Measurements from ENCODE around the gene TBX18. TPM values are rescaled to one million over a fixed set of nuclear protein-coding genes. Genes with fewer than 3 reads are reported as not detected.

TBX18 gene
- total and polyA plus RNA-seq, 10 of the 15 experiments (the other 5 are each of a cell fraction or from before 2014, with no cell fraction given), result 0.03 to 6.1 (median 0.17) TPM; not detected in 6

GRCh38 chr6:84675651-84676050 lies 88.7 kb downstream of the TBX18 start (continued):
- TF ChIP-seq NFIC (IDR thresholded peaks at IDR 0.05; ENCODE audit: low read depth, low read length), result no peak

GRCh38 chr6:84674395-84674794 lies 90.0 kb downstream of the TBX18 start:
- no TSS peak for BruUV-seq (replicated peaks)
- H3K36me3 ChIP-seq (ENCODE audit: control insufficient read depth in 2 of 2, insufficient read depth in 2 of 2, low read length in 1 of 2), result no peaks in the 10 kb centered on the region
- FAIRE-seq (no peak), DNase-seq (ENCODE audit: low read depth, low spot score) (no peak), ATAC-seq (peak; percentile 64)
- RAD21 ChIA-PET (ENCODE audit: unreplicated experiment), result interaction anchor here (1.1 kb wide), 1 partner anchor 95 kb away, joined by 3 read pairs; no protein-coding TSS in a partner anchor
- SMC1A ChIA-PET (ENCODE audit: uncharacterized antibody, unreplicated experiment), result interaction anchor here (1.4 kb wide), 1 partner anchor 23 kb away, joined by 6 read pairs; no protein-coding TSS in a partner anchor
- CTCF ChIA-PET, result interaction anchor here (1.2 to 1.9 kb wide), 2 partner anchors 10 to 11 kb away, joined by 3 to 5 read pairs; no protein-coding TSS in a partner anchor
- in situ Hi-C loops (cut with MboI), result no loop called here
- H3K4me2 ChIP-seq (ENCODE audit: control insufficient read depth, insufficient read depth), result no peak overlapping the region
- no peaks in the 10 kb centered on the region for H3K4me1 ChIP-seq (ENCODE audit: control insufficient read depth, insufficient read depth, low read length)
- no peak overlapping the region for H3K9ac ChIP-seq (ENCODE audit: control insufficient read depth, insufficient read depth, low read length)
- H3K27me3 ChIP-seq (replicated peaks in 1 of 2; ENCODE audit: control insufficient read depth in 2 of 2, insufficient read depth in 2 of 2, low read length in 1 of 2), result no peaks in the 10 kb centered on the region
- POLR2A ChIA-PET, result no interaction called here
- H3K27ac ChIP-seq (ENCODE audit: control insufficient read depth, insufficient read depth), result no peak overlapping the region
- no peaks in the 10 kb centered on the region for H4K20me1 ChIP-seq (ENCODE audit: control insufficient read depth, insufficient read depth)
- H3K9me3 ChIP-seq (replicated peaks; ENCODE audit: control insufficient read depth, insufficient read depth, low read length), result no peaks in the 10 kb centered on the region
- no peak for TF ChIP-seq POLR2A (IDR thresholded peaks at IDR 0.05; ENCODE audit: low read depth, low read length)
- no peak overlapping the region for H3K4me3 ChIP-seq
- no peaks in the 10 kb centered on the region for H3K79me2 ChIP-seq (ENCODE audit: control insufficient read depth, insufficient read depth, low read length)
- intact Hi-C loops (cut with micrococcal nuclease; ENCODE audit: unreplicated experiment), result no loop called here
- H2AFZ ChIP-seq (ENCODE audit: control insufficient read depth, low read depth, low read length), result no peak overlapping the region

- ChIA-PET RAD21 (ENCODE audit: unreplicated experiment) (no interaction called here), POLR2A (no interaction called here), CTCF (no interaction called here), SMC1A (ENCODE audit: uncharacterized antibody, unreplicated experiment) (interaction anchor here (1.0 to 1.2 kb wide), 2 partner anchors 122 to 248 kb away, joined by 3 read pairs; no protein-coding TSS in a partner anchor)
- no peaks in the 10 kb centered on the region for H3K79me2 ChIP-seq (ENCODE audit: control insufficient read depth, insufficient read depth, low read length)
- no peaks in the 10 kb centered on the region for H3K36me3 ChIP-seq (ENCODE audit: control insufficient read depth in 2 of 2, insufficient read depth in 2 of 2, low read length in 1 of 2)
- WGBS (ENCODE audit: insufficient coverage, insufficient replicate concordance, low lambda C conversion rate, missing lambda C conversion rate), result 63% methylated on average over 2 of the region's 2 CpGs
- BruUV-seq (replicated peaks), result no TSS peak
- intact Hi-C loops (cut with micrococcal nuclease; ENCODE audit: unreplicated experiment) (no loop called here), in situ Hi-C loops (cut with MboI) (no loop called here)
- no peaks in the 10 kb centered on the region for H3K4me1 ChIP-seq (ENCODE audit: control insufficient read depth, insufficient read depth, low read length)
- H3K27me3 ChIP-seq (replicated peaks in 1 of 2; ENCODE audit: control insufficient read depth in 2 of 2, insufficient read depth in 2 of 2, low read length in 1 of 2), result no peaks in the 10 kb centered on the region
- no peaks in the 10 kb centered on the region for H4K20me1 ChIP-seq (ENCODE audit: control insufficient read depth, insufficient read depth)
- no peak for FAIRE-seq
- no peak for DNase-seq (ENCODE audit: low read depth, low spot score)
- H3K4me2 ChIP-seq (ENCODE audit: control insufficient read depth, insufficient read depth), result no peak overlapping the region
- no peak overlapping the region for H3K9ac ChIP-seq (ENCODE audit: control insufficient read depth, insufficient read depth, low read length)
- H3K27ac ChIP-seq (ENCODE audit: control insufficient read depth, insufficient read depth), result no peak overlapping the region
- no peak overlapping the region for H3K4me3 ChIP-seq
- ATAC-seq, result no peak
- no peak overlapping the region for H2AFZ ChIP-seq (ENCODE audit: control insufficient read depth, low read depth, low read length)
- H3K9me3 ChIP-seq (replicated peaks; ENCODE audit: control insufficient read depth, insufficient read depth, low read length), result no peaks in the 10 kb centered on the region
- TF ChIP-seq PRDM15 (CRISPR knock-in tag; IDR thresholded peaks at IDR 0.05) (no peak), NFXL1 (IDR thresholded peaks at IDR 0.05; ENCODE audit: borderline replicate concordance) (no peak), RCOR1 (conservative IDR thresholded peaks at IDR 0.05; ENCODE audit: low read depth, low read length) (no peak), TAF1 (IDR thresholded peaks at IDR 0.05; ENCODE audit: borderline replicate concordance, low read depth, low read length) (no peak), FOXK2 (IDR thresholded peaks at IDR 0.05) (no peak), POLR2AphosphoS5 (IDR thresholded peaks at IDR 0.05; ENCODE audit: low read length) (no peak), TCF7 (IDR thresholded peaks at IDR 0.05; ENCODE audit: borderline replicate concordance) (no peak), FOS (IDR thresholded peaks at IDR 0.05; ENCODE audit: borderline replicate concordance, extremely low read depth, insufficient read length) (no peak), WRNIP1 (IDR thresholded peaks at IDR 0.05; ENCODE audit: borderline replicate concordance, low read depth, low read length) (no peak), MYC (IDR thresholded peaks at IDR 0.05; ENCODE audit: insufficient read depth, insufficient read length, insufficient replicate concordance, low read length, severe bottlenecking) (no peak), RAD21 (IDR thresholded peaks at IDR 0.05; ENCODE audit: insufficient read depth, low read depth, low read length) (no peak), LARP7 (IDR thresholded peaks at IDR 0.05) (no peak), SRF (IDR thresholded peaks at IDR 0.05; ENCODE audit: low read depth in 2 of 2, low read length in 2 of 2) (no peak)
Measured at GRCh38 chr6:84671183-84671582, 93.2 kb downstream of the TBX18 start.

All from GM12878 (cell line).